Measurements from ENCODE around the gene INAVA. TPM values are rescaled to one million over a fixed set of nuclear protein-coding genes. Genes with fewer than 3 reads are reported as not detected.

INAVA gene
- polyA plus RNA-seq, 3 donors, result not detected

- Mint-ChIP-seq H3K27me3 (ENCODE audit: low read depth in 3 of 3) (peaks cover 19 to 35% (median 23%) of the 10 kb centered on the region in 3 donors), H3K4me3 (no peak overlapping the region), H3K36me3 (no peaks in the 10 kb centered on the region), H3K9me3 (peaks cover 0 to 10% (median 0%) of the 10 kb centered on the region in 7 donors), H3K27ac (no peak overlapping the region), H3K4me1 (peaks cover 46% of the 10 kb centered on the region)
- Histone ChIP-seq H3K4me2 (replicated peaks; ENCODE audit: extremely low read depth, low read length, poor library complexity, severe bottlenecking) (no peak overlapping the region), H3K27me3 (ENCODE audit: control insufficient read depth in 2 of 2, insufficient read depth in 2 of 2, low read length in 2 of 2) (peaks cover 2 to 17% of the 10 kb centered on the region in 2 donors), H3K27ac (ENCODE audit: low read depth in 1 of 2, low read length in 2 of 2) (no peak overlapping the region), H3K9ac (ENCODE audit: insufficient read depth, low read length, poor library complexity, severe bottlenecking) (no peak overlapping the region), H2AFZ (ENCODE audit: insufficient read depth, low read depth, low read length, poor library complexity, severe bottlenecking) (no peak overlapping the region), H3K4me1 (ENCODE audit: control insufficient read depth in 1 of 2, insufficient read depth in 2 of 2, low read length in 2 of 2) (peaks cover 36 to 40% of the 10 kb centered on the region in 2 donors), H4K20me1 (ENCODE audit: insufficient read depth, low read length) (no peaks in the 10 kb centered on the region), H3K79me2 (ENCODE audit: insufficient read depth, low read length) (no peaks in the 10 kb centered on the region), H3K9me3 (replicated peaks in 1 of 2; ENCODE audit: control insufficient read depth in 1 of 2, insufficient read depth in 1 of 2, low read length in 2 of 2) (no peaks in the 10 kb centered on the region), H3K4me3 (replicated peaks in 1 of 3; ENCODE audit: low read depth in 2 of 3, low read length in 3 of 3) (no peak overlapping the region), H3K36me3 (replicated peaks in 1 of 2; ENCODE audit: control insufficient read depth in 1 of 2, insufficient read depth in 2 of 2, low read length in 2 of 2) (no peaks in the 10 kb centered on the region)
- DNase-seq, result no peak
- WGBS (ENCODE audit: insufficient coverage), result 100% methylated on average over 1 of the region's 2 CpGs
- no peak for TF ChIP-seq CTCF (IDR thresholded peaks at IDR 0.05)
- intact Hi-C loops (cut with micrococcal nuclease), result no loop called here
These were observed 5.1 kb upstream of the INAVA start for GRCh38 chr1:200889571-200889970.

- Histone ChIP-seq H3K4me3 (replicated peaks in 1 of 3; ENCODE audit: low read depth in 2 of 3, low read length in 3 of 3) (no peak overlapping the region), H3K4me1 (ENCODE audit: control insufficient read depth in 1 of 2, insufficient read depth in 2 of 2, low read length in 2 of 2) (peaks cover 36 to 40% of the 10 kb centered on the region in 2 donors), H3K36me3 (replicated peaks in 1 of 2; ENCODE audit: control insufficient read depth in 1 of 2, insufficient read depth in 2 of 2, low read length in 2 of 2) (no peaks in the 10 kb centered on the region), H2AFZ (ENCODE audit: insufficient read depth, low read depth, low read length, poor library complexity, severe bottlenecking) (no peak overlapping the region), H3K9me3 (replicated peaks in 1 of 2; ENCODE audit: control insufficient read depth in 1 of 2, insufficient read depth in 1 of 2, low read length in 2 of 2) (no peaks in the 10 kb centered on the region), H3K27me3 (ENCODE audit: control insufficient read depth in 2 of 2, insufficient read depth in 2 of 2, low read length in 2 of 2) (peaks cover 2 to 17% of the 10 kb centered on the region in 2 donors), H3K79me2 (ENCODE audit: insufficient read depth, low read length) (no peaks in the 10 kb centered on the region), H4K20me1 (ENCODE audit: insufficient read depth, low read length) (no peaks in the 10 kb centered on the region), H3K4me2 (replicated peaks; ENCODE audit: extremely low read depth, low read length, poor library complexity, severe bottlenecking) (no peak overlapping the region), H3K27ac (ENCODE audit: low read depth in 1 of 2, low read length in 2 of 2) (no peak overlapping the region), H3K9ac (ENCODE audit: insufficient read depth, low read length, poor library complexity, severe bottlenecking) (no peak overlapping the region)
- Mint-ChIP-seq H3K36me3 (no peaks in the 10 kb centered on the region), H3K27me3 (ENCODE audit: low read depth in 3 of 3) (peaks cover 19 to 38% (median 23%) of the 10 kb centered on the region in 3 donors), H3K4me1 (peaks cover 46% of the 10 kb centered on the region), H3K9me3 (peaks cover 0 to 10% (median 0%) of the 10 kb centered on the region in 7 donors), H3K4me3 (peak overlapping the region in 1 of 2 donors; percentile 89), H3K27ac (no peak overlapping the region)
- DNase-seq, result no peak
- intact Hi-C loops (cut with micrococcal nuclease), result no loop called here
- WGBS (ENCODE audit: insufficient coverage), result 76% methylated on average over 4 of the region's 15 CpGs
- TF ChIP-seq CTCF (IDR thresholded peaks at IDR 0.05), result no peak
These were observed 4.7 kb upstream of the INAVA start for GRCh38 chr1:200890027-200890426.
